H7 (cell line): ENCODE data around the gene CLDN18. TPM values are rescaled to one million over a fixed set of nuclear protein-coding genes. Genes with fewer than 3 reads are reported as not detected.

Source experiments
- DNase-seq: peaks from one replicate; pipeline ENCODE4 v3.0.0; 2012
- H3K27me3 ChIP-seq: 2 replicates; pipeline ENCODE4 v1.6.0; 2011; ENCODE audit warnings: mild to moderate bottlenecking, low read length; ENCODE audit not compliant: control insufficient read depth, insufficient read depth
- H3K36me3 ChIP-seq: replicated peaks from 2 replicates; pipeline ENCODE4 v1.5.1; 2011; ENCODE audit warnings: low read length; ENCODE audit not compliant: control insufficient read depth, insufficient read depth
- H3K4me3 ChIP-seq: 2 replicates; pipeline ENCODE4 v1.5.1; 2011; ENCODE audit warnings: low read depth, mild to moderate bottlenecking, control low read depth, low read length, moderate library complexity; ENCODE audit not compliant: insufficient read depth
- total RNA-seq: library from RNA; depleted of rRNA; stranded (reverse); fragments of >200 nt; shearing (Covaris generic); gene quantifications from 2 replicates; pipeline ENCODE4 v1.2.3, GENCODE V29; 2014

CLDN18 gene
- total RNA-seq, 1 experiment from 2014 or later = 0.14 TPM

DNA sequence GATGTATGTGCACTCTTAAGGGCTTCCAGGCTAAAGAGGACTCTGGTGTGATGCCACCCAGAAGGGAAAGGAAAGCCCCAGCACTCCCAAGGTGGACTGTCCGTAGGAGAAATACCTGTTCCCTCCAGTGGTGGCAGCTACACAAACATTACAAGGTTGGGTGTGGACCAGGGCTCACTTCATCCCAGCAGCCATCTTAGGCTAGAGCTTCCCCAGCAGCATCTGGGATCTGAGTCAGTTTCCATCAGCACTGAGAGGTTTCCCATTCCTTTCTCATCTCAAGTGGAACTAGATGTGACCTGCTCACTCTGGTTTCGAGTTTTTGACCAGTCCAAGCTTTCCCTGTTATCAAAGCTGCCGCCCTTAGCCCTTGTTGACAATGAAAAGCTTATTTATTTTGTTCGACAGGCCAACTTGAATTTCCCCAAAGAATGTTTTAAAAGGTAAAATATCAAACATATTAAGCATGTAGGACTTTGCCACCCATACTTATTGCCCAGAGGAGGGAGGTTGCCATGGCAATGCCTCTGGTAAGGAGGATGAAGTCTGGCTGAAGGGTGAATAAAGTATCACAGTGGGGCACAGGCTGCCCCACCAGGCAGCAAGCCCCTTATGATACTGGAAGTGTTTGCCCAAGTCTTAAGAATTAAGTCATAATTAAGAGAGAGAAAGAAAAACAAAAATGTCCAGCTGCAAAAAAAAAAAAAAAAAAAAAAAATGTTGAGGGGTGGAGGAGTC is 28.9 kb downstream of the CLDN18 start:
- DNase-seq = no peak
- Histone ChIP-seq H3K27me3 (no peaks in the 10 kb centered on the region), H3K4me3 (no peak overlapping the region), H3K36me3 (no peaks in the 10 kb centered on the region)

DNA sequence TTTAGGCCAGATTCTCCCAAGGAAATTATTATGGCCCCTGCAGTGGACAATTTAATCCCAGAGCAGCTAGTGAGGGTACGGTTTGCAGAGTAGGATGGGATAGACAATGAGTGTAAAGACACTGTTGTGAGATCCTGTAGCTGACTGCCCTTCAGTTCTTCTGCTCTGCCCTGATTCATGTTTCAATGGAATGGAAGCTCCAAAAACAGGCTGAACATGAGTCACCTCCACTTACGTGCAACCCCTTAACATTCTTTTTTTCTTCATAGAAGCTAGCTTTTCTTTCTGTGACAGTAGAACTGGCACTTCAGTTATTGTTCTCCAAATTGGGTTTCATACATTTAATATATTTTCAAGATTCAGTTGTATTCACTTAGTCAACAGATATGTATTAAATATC is 32.1 kb downstream of the CLDN18 start:
- no peaks in the 10 kb centered on the region for H3K36me3 ChIP-seq
- no peak for DNase-seq
- H3K27me3 ChIP-seq = no peaks in the 10 kb centered on the region
- no peak overlapping the region for H3K4me3 ChIP-seq

DNA sequence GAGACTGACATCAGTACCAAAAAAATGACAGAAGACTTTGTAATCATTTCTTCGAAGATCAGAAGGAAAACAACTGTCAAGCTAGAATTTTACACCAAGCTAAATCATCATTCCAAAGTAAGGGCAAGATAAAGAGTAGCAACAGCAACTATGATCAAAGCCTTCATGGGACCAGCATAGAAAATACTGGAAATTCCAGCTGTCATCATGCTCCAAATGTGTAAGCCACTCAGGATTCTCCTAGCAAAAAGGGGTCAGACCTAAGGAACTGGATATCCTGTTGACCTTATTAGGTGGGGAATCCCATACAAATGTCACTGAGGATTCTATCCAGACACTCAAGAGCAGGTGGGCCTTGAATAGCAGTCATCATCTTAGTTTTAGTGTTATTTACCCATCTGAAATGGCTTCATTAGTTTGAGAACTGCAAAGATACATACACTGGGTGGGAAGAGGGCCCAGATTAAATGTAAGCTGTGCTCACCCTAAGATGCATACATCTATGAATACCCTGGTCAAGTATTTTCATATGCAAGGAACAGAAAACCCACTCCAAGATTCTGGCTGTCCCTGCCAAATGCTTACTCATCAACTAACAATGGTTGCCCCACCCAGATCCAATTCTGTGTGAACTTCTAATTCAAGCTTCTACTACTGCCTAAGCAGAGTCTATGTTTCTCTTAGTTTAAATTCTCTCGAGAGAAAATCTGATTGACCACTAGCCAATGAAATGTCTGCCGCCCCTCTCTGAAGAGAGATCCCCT is 33.5 kb downstream of the CLDN18 start:
- DNase-seq = no peak
- H3K27me3 ChIP-seq = no peaks in the 10 kb centered on the region
- no peaks in the 10 kb centered on the region for H3K36me3 ChIP-seq
- no peak overlapping the region for H3K4me3 ChIP-seq

DNA sequence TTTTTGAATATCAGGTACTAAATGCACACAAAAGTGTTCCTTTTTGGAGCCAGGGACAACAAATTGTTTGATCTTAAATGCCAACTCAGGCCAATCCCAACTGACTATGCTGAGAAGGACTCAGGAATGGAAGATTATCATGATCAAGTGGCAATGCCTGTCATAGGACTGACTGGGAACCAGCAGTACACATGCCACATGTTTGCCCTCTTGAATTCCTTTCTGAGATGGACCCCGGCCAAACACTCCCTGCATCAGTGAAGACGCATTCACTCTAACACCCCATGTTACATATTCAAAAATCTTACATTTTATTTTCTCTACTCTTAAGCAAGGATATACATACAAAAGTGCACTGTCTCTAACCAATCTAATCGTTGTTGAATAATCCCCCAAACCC is 36.1 kb downstream of the CLDN18 start:
- DNase-seq = no peak
- Histone ChIP-seq H3K27me3 (no peaks in the 10 kb centered on the region), H3K36me3 (no peaks in the 10 kb centered on the region; the same call in 1 of the 2 replicates), H3K4me3 (no peak overlapping the region)

DNA sequence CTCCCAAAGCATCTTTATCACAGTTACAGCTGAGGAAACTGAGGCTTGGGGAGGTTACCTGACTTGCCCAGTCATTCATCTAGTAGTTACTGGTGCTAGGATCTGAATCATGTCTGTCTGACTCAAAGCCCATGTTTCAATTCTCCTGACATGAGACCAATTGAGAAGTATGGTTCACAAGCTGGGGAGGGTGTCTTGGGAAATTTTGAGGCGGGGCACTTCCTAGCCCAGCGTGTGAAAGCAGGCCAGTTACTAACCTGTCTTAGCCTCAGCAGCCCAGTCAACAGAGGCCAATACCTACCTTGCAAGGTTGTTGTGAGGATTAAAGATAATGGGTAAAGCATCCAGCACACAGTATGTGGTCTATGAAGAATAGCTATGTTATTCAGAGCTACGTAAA is 37.0 kb downstream of the CLDN18 start:
- no peaks in the 10 kb centered on the region for H3K27me3 ChIP-seq
- DNase-seq = no peak
- no peaks in the 10 kb centered on the region; the same call in 1 of the 2 replicates for H3K36me3 ChIP-seq
- H3K4me3 ChIP-seq = no peak overlapping the region

DNA sequence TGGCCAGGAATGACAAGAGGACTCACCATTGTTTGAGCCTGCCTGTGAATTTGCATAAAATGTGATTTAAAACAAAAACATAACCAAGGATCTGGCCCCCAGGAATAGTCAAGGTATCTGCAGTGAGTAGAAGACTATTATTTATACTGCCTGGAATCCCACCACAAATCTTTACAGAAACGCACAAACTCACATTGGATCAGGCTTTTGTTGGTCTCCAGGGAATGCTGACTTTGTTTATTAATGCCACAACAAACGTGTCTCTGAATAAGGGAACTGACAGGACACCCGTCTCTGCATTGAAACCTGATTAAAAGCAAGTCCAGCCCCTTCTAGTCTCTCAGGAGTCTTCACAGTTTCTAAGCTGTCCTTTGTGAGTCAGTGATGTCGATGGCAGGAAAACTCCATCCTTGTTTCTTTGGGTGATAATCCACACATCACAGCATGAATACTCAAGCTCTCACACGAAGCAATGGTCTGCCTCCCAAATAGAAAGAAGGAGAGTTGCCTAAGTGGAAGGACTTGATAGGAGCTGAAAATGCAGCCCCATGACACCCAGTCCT is 37.7 kb downstream of the CLDN18 start:
- no peak for DNase-seq
- H3K4me3 ChIP-seq = no peak overlapping the region
- H3K36me3 ChIP-seq = no peaks in the 10 kb centered on the region; the same call in 1 of the 2 replicates
- H3K27me3 ChIP-seq = no peaks in the 10 kb centered on the region

DNA sequence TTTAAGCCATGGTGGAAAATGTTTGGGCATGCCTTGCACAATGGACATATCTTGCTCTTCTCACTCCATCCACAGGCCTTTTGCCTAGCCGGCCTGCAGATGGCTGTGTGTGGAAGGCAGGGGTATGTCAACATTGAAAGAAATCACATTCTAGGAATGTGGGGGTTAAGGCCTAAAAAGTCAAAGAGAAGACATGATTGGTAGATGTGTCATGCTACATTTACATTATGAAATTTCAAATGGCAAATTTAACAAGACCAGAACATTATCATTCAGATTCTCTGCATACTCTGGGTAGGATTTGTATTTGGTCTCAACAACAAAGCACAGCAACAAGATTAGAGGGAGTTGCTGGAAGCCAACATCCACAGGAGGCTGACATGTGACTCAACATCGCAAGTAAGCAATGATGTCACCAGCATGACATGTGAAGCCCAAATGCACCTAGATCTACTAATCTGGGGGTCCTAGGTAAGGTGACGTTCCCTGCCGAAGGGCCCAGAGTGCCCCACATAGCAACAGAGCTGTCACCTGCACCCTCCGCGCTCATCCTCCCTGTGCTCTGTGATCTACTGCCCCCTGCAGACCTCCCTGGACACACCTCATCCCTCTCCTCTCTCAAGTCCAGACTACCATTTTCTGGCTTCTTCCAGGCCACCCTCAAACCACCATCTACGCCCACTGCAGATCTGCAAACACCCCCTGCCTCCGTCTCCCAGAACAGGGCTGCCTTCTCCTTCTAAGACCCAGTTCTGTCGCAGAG is 39.4 kb downstream of the CLDN18 start:
- H3K4me3 ChIP-seq = no peak overlapping the region
- H3K27me3 ChIP-seq = no peaks in the 10 kb centered on the region
- H3K36me3 ChIP-seq = no peaks in the 10 kb centered on the region; the same call in 1 of the 2 replicates
- no peak for DNase-seq

DNA sequence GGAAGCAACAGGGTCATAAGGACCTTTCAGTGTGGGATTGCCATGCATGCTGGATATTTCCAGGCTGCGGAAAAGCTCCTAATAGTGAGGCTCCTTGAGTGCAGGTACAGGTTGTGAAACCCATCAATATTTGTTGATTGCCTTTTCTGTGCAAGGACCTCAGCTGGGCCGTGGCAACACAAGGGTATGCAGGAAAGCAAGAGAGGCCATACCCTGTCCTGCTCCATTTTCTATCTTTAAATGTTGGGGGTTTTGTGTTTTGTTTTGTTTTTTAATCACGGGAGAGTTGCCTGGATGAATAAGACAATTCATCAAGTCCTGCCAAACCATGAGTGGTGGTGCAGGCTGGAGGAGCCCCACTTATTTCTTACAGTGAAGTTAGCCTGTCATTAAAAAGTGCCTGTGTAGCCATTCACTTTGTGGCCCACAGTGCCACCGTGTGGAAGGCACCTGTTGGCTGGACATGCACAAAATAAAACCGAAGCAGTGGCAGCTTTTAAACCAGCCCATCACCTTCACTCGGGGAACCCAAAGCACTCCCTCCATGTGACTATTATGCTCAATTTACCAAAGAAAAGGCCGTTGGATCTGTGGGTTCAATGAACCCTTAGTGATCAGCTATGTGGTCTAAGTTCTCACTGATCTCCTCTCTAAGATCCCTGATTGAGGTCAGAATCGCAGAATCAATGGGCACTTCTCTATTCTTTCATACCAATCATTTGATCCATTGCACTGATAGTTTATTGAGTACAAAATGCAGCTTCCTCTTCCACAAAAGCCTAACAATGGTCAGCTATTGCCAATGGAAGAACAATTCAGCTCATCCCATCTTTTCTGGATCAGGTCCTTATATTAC is 42.2 kb downstream of the CLDN18 start:
- DNase-seq = no peak
- H3K36me3 ChIP-seq = no peaks in the 10 kb centered on the region; the same call in 1 of the 2 replicates
- no peaks in the 10 kb centered on the region for H3K27me3 ChIP-seq

DNA sequence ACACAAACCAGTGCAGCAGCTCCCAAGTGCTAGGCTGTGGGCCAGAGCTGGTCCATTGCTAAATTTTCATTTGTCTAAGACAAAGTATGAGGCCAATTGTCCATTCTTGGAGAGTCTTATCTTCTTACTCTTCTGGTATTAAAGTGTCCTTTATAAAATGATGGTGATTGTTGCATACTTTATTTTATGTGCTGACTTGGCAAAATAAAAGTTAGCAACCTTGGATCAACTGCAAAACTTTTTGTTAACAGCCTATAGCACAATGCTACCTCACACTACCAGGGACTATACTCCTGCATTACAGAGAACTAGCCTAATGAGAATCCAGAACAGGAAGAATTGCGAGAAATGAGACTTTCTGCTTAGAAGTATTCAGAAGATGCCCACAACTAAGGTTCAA is 44.1 kb downstream of the CLDN18 start:
- no peak for DNase-seq
- no peaks in the 10 kb centered on the region for H3K36me3 ChIP-seq
- no peak overlapping the region for H3K4me3 ChIP-seq
- H3K27me3 ChIP-seq = no peaks in the 10 kb centered on the region

More for the DNA sequence above, 42.2 kb downstream of the CLDN18 start:
- H3K4me3 ChIP-seq = no peak overlapping the region

DNA sequence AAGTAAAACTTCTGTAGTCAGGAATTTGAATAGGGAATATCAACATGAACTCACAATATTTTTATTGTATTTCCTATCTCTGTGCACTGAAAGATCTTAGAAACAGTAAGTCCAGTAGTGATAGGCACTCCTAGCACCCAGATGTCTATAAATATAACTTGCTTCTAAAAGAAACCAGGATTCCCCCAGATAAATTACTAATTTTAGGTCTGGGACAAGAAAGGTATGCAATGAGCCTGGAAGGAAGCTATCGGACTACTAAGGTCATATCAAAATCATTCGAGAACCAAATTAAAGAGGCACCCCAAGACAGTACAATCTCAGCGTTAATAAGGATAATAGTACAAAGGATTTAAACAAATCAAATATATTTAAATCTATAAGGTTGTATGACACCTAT is 47.4 kb downstream of the CLDN18 start:
- DNase-seq = no peak
- no peak overlapping the region for H3K4me3 ChIP-seq
- H3K27me3 ChIP-seq = no peaks in the 10 kb centered on the region
- H3K36me3 ChIP-seq = peaks cover 3% of the 10 kb centered on the region; the same call in 1 of the 2 replicates

DNA sequence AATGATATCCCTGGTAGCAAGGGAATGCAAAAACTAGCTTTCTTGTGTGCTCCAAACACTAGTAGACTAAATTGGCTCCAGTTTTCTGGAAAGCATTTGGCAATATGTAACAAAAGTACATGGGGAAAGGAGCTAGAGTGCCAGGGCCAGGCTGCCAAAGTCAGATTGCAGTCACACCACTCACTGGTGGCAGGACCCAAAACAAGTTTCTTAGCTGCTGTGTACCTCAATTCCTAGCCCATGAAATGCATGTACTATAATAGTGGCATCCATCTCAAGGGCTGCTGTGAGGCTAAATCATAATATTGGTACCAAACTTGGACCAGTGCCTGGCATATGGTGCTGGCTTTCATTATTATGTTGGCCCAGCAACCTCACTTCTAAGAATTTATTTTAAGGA is 49.3 kb downstream of the CLDN18 start:
- no peak overlapping the region for H3K4me3 ChIP-seq
- no peaks in the 10 kb centered on the region for H3K27me3 ChIP-seq
- DNase-seq = no peak
- peaks cover 4% of the 10 kb centered on the region; the same call in 1 of the 2 replicates for H3K36me3 ChIP-seq

DNA sequence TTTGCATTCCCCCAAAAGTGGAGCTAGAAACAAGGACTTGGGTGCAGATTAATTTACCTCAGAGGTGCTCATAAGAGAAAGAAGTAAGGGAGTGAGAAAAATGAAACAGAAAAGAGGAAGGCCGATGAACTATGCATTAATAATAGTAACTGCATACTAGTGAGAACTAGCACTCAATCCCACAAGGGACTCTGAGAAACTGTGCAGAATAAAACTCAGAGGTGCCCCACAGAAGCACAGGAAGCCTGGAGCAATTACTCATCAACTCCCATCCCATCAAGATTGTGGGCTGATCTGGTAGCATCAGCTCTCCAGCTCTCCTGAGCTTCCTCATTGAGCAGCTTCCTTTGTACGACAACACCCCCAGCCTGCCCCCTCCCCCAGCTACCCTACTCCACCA is 50.8 kb downstream of the CLDN18 start:
- H3K36me3 ChIP-seq = peaks cover 6% of the 10 kb centered on the region; the same call in 1 of the 2 replicates
- DNase-seq = no peak
- H3K4me3 ChIP-seq = no peak overlapping the region
- H3K27me3 ChIP-seq = no peaks in the 10 kb centered on the region

DNA sequence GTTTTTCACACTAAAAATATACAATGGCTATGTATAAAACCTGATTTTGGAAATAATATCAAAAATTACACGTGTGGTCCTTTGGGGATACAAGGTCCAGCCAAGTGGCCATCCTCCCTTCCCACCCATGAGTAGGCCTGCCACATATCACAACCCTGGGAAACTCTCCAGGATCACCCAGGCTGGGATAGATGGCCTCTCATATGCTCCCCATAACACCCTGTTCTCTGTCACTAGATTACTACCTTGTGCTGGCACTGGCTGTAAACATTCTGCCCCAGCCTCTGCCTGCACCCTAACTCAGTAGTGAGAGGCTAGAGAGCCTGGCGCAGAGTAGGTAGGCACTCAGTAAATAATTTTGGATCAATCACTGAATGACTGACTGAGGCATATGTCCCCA is 52.1 kb downstream of the CLDN18 start:
- H3K4me3 ChIP-seq = no peak overlapping the region
- no peaks in the 10 kb centered on the region for H3K27me3 ChIP-seq
- peaks cover 8% of the 10 kb centered on the region for H3K36me3 ChIP-seq
- no peak for DNase-seq

DNA sequence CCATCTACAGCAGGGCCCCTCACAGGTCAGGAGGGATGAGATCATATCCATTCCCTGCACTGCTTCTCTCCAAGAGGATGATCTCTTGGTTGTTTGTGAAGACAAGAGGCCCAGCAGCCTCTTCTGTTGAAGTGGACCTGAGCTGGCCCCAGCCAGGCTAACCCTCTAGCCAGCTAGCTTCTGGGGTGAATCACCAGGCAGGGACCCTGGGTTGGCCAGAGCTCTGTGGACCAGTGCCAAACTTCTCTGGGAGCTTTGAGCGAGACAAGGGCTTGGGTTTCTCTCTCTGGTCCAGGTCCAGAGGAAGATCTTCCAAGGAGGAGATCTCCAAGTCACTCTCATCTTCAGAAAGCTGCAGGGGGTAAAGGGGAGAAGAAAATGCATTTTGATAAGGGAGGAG is 52.7 kb downstream of the CLDN18 start:
- no peak overlapping the region for H3K4me3 ChIP-seq
- peaks cover 8% of the 10 kb centered on the region for H3K36me3 ChIP-seq
- H3K27me3 ChIP-seq = no peaks in the 10 kb centered on the region
- DNase-seq = no peak
